SK-N-SH treated with all-trans-retinoic acid at 6 μM for 48 hours (cell line): ENCODE results near the gene ARHGAP15.

Experiments used
- CSDC2 ChIP-seq: fragments of 250-450 bp; sonication (Bioruptor Pico); IDR thresholded peaks from 2 replicates; pipeline ENCODE4 v1.5.0; 2020; ENCODE audit warnings: mild to moderate bottlenecking, moderate library complexity
- PATZ1 ChIP-seq: fragments of 250-450 bp; sonication (Bioruptor Pico); IDR thresholded peaks from 2 replicates; pipeline ENCODE4 v1.8.0; 2020; ENCODE audit warnings: mild to moderate bottlenecking, moderate library complexity, borderline replicate concordance
- TOX ChIP-seq: fragments of 250-450 bp; sonication (Bioruptor Pico); IDR thresholded peaks from 2 replicates; pipeline ENCODE4 v1.8.0; 2021; ENCODE audit warnings: mild to moderate bottlenecking, moderate library complexity, borderline replicate concordance
- ZC3H10 ChIP-seq: fragments of 250-450 bp; sonication (Bioruptor Pico); IDR thresholded peaks from 2 replicates; pipeline ENCODE4 v1.5.1; 2021; ENCODE audit warnings: mild to moderate bottlenecking, moderate library complexity

GRCh38 chr2:143545059-143545948 lies 416.1 kb downstream of the ARHGAP15 start:
- TF ChIP-seq ZC3H10 (CRISPR knock-in tag) (no peak), PATZ1 (no peak), CSDC2 (CRISPR knock-in tag) (no peak), TOX (CRISPR knock-in tag) (no peak)
